DOHH2 (cell line): Measurements from ENCODE around the gene EPX.

Source experiments
- H3F3A ChIP-seq: fragments of 200-600 bp; sonication (generic), shearing (Covaris generic); 2 replicates; pipeline ENCODE4 v1.6.0; 2016; ENCODE audit warnings: antibody characterized with exemption, mild to moderate bottlenecking; ENCODE audit not compliant: control insufficient read depth, insufficient read depth
- H3K27ac ChIP-seq: fragments of 200-600 bp; sonication (generic); 2 replicates; pipeline ENCODE4 v1.5.1; 2014; ENCODE audit warnings: low read depth, mild to moderate bottlenecking, low read length, moderate library complexity
- H3K27me3 ChIP-seq: fragments of 200-600 bp; sonication (generic); 2 replicates; pipeline ENCODE4 v1.6.1; 2014; ENCODE audit warnings: mild to moderate bottlenecking, low read length, mixed read lengths; ENCODE audit not compliant: control insufficient read depth
- H3K36me3 ChIP-seq: fragments of 200-600 bp; sonication (generic); 2 replicates; pipeline ENCODE4 v1.6.1; 2014; ENCODE audit warnings: mild to moderate bottlenecking, low read length, moderate library complexity, mixed read lengths; ENCODE audit not compliant: control insufficient read depth
- H3K4me1 ChIP-seq: fragments of 200-600 bp; sonication (generic); 2 replicates; pipeline ENCODE4 v1.6.1; 2014; ENCODE audit warnings: mild to moderate bottlenecking, low read length, mixed read lengths; ENCODE audit not compliant: control insufficient read depth
- H3K4me2 ChIP-seq: fragments of 200-600 bp; sonication (generic); 2 replicates; pipeline ENCODE4 v1.6.0; 2014; ENCODE audit warnings: mild to moderate bottlenecking, low read length, moderate library complexity
- H3K4me3 ChIP-seq: fragments of 200-600 bp; sonication (generic); 2 replicates; pipeline ENCODE4 v1.5.1; 2014; ENCODE audit warnings: mild to moderate bottlenecking, low read length, mixed read lengths
- H3K79me2 ChIP-seq: fragments of 200-600 bp; sonication (generic); 2 replicates; pipeline ENCODE4 v1.6.1; 2014; ENCODE audit warnings: mild to moderate bottlenecking, low read length, mixed read lengths; ENCODE audit not compliant: control insufficient read depth
- H3K9me2 ChIP-seq: fragments of 200-600 bp; sonication (generic); replicated peaks from 2 replicates; pipeline ENCODE4 v1.6.1; 2014; ENCODE audit warnings: mild to moderate bottlenecking, low read length, mixed read lengths; ENCODE audit not compliant: control insufficient read depth
- H3K9me3 ChIP-seq: fragments of 200-600 bp; sonication (generic); 2 replicates; pipeline ENCODE4 v1.6.1; 2014; ENCODE audit warnings: antibody characterized with exemption, low read length, mixed read lengths; ENCODE audit not compliant: control insufficient read depth, insufficient read depth
- H4K20me1 ChIP-seq: fragments of 200-600 bp; sonication (generic); 2 replicates; pipeline ENCODE4 v1.6.0; 2014; ENCODE audit warnings: low read depth, mild to moderate bottlenecking, antibody characterized with exemption, low read length, moderate library complexity; ENCODE audit not compliant: control insufficient read depth, insufficient read depth
- EZH2phosphoT487 ChIP-seq: fragments of 200-600 bp; sonication (generic); IDR thresholded peaks from 2 replicates; pipeline ENCODE4 v1.6.1; 2017; ENCODE audit warnings: borderline replicate concordance, mild to moderate bottlenecking, antibody characterized with exemption, low read length, moderate library complexity, mixed read lengths
- TF ChIP-seq, protein P1 (sequence below): fragments of 200-600 bp; sonication (generic); IDR thresholded peaks from one replicate; pipeline ENCODE4 v1.5.1; 2014; ENCODE audit warnings: antibody characterized with exemption, mild to moderate bottlenecking, low read depth, low read length; ENCODE audit not compliant: poor library complexity, severe bottlenecking

The EPX gene

DNA sequence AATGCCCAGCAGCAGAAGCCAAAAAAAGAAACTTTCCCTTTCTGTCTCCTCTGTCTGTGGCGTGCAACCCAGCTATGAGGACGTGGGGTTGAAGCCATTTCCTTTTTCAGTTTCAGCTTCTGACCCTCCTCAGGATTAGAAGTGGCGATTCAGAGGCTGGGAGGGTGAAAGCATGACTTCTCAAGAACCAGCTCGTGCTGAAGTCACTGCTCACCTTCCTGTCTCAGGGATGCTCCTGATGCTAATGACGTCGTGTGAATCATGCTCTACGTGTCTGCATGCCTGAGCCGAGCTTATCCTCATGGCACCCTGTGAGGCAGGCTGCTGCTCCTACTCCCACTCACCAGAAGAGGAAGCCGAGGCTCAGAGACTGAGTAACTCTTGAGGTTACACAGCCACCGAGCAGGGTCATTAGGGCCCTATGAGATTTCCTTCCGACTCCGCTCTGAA lies 40.2 kb downstream of the EPX start:
- no peaks in the 10 kb centered on the region for H3K36me3 ChIP-seq
- TF ChIP-seq, protein P1, sequence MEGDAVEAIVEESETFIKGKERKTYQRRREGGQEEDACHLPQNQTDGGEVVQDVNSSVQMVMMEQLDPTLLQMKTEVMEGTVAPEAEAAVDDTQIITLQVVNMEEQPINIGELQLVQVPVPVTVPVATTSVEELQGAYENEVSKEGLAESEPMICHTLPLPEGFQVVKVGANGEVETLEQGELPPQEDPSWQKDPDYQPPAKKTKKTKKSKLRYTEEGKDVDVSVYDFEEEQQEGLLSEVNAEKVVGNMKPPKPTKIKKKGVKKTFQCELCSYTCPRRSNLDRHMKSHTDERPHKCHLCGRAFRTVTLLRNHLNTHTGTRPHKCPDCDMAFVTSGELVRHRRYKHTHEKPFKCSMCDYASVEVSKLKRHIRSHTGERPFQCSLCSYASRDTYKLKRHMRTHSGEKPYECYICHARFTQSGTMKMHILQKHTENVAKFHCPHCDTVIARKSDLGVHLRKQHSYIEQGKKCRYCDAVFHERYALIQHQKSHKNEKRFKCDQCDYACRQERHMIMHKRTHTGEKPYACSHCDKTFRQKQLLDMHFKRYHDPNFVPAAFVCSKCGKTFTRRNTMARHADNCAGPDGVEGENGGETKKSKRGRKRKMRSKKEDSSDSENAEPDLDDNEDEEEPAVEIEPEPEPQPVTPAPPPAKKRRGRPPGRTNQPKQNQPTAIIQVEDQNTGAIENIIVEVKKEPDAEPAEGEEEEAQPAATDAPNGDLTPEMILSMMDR, result no peak
- no peak for TF ChIP-seq EZH2phosphoT487
- H3K4me2 ChIP-seq, result no peak overlapping the region
- H3K27ac ChIP-seq, result no peak overlapping the region
- no peaks in the 10 kb centered on the region for H4K20me1 ChIP-seq
- H3K9me3 ChIP-seq, result no peaks in the 10 kb centered on the region
- no peaks in the 10 kb centered on the region for H3K4me1 ChIP-seq
- H3K27me3 ChIP-seq, result peaks cover 52% of the 10 kb centered on the region
- H3K4me3 ChIP-seq, result no peak overlapping the region
- no peaks in the 10 kb centered on the region for H3K79me2 ChIP-seq
- H3K9me2 ChIP-seq, result no peaks in the 10 kb centered on the region
- H3F3A ChIP-seq, result no peaks in the 10 kb centered on the region

DNA sequence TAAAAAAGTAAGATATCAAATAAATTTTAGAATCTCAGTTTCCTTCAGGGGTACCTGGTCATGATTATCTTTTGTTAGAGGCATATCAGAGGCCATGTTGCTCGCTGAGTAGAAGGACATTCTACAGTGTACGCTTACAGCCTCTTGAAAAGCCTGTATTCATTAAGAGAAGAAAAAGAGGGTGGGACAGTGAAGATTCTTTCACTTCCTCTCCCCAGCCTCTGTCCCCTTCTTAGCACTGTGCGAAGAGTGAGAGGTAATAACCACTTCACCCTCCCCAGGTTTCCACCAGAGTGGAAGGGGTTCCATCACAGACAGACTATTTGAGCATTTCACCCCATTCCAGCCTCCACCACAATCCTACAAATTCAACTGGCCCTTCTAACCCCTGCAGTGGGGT lies 41.0 kb downstream of the EPX start:
- Histone ChIP-seq H3K9me2 (no peaks in the 10 kb centered on the region), H3K9me3 (no peaks in the 10 kb centered on the region), H3K36me3 (no peaks in the 10 kb centered on the region), H3K27me3 (peaks cover 58% of the 10 kb centered on the region), H3K4me1 (no peaks in the 10 kb centered on the region), H3K79me2 (no peaks in the 10 kb centered on the region), H3F3A (no peaks in the 10 kb centered on the region), H3K4me3 (no peak overlapping the region), H3K4me2 (no peak overlapping the region), H3K27ac (no peak overlapping the region), H4K20me1 (no peaks in the 10 kb centered on the region)
- TF ChIP-seq, protein P1, result no peak
- no peak for TF ChIP-seq EZH2phosphoT487

DNA sequence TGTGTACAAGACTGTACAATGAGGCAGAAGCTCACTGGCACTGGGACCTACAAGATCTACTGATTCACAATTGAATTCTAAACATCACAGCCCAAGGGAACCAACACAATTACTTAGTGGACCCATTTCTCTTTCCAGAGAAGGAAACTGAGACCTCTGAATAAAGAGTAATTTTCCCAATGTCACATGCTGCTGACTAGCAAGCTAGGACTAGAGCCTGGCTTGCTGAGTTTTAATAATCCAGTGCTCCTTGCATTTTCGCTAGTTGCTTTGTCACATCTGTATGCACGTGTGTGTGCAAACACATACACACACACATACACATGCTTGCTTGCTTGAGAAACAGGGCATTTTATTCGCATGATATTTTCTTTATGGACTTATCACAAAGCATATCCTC lies 42.0 kb downstream of the EPX start:
- TF ChIP-seq, protein P1, result no peak
- no peak for TF ChIP-seq EZH2phosphoT487
- Histone ChIP-seq H3K79me2 (no peaks in the 10 kb centered on the region), H4K20me1 (no peaks in the 10 kb centered on the region), H3K4me1 (no peaks in the 10 kb centered on the region), H3K27ac (no peak overlapping the region), H3K27me3 (peaks cover 65% of the 10 kb centered on the region), H3K36me3 (no peaks in the 10 kb centered on the region), H3F3A (no peaks in the 10 kb centered on the region), H3K9me2 (no peaks in the 10 kb centered on the region), H3K9me3 (no peaks in the 10 kb centered on the region), H3K4me2 (no peak overlapping the region), H3K4me3 (no peak overlapping the region)

DNA sequence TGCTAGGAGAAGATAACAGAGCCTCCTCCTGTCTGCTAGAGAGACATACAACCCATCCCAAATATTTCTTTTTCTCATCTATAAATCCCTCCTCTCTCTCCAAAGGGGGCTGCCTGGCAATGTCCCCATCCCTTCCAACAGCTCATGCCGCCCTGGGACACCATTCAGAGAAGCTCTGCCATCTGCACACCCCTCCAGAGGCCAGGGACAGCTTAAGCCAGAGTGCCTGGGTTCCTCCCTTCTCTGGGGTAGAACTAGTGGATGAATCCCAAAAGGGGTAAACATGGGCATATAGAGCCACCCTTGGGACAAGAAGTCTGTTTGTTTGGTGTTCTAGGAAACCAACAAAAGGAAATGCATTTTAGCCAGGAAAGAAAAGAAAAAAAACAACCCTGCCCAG lies 43.3 kb downstream of the EPX start:
- Histone ChIP-seq H3K36me3 (no peaks in the 10 kb centered on the region), H3K9me2 (no peaks in the 10 kb centered on the region), H3K9me3 (no peaks in the 10 kb centered on the region), H3K4me2 (no peak overlapping the region), H3F3A (no peaks in the 10 kb centered on the region), H3K4me1 (no peaks in the 10 kb centered on the region), H3K4me3 (no peak overlapping the region), H4K20me1 (no peaks in the 10 kb centered on the region), H3K27me3 (peaks cover 73% of the 10 kb centered on the region), H3K79me2 (no peaks in the 10 kb centered on the region), H3K27ac (no peak overlapping the region)
- no peak for TF ChIP-seq EZH2phosphoT487
- TF ChIP-seq, protein P1, result no peak
